Stimulated activated CD8-positive, alpha-beta memory T cell treated with anti-CD3 and anti-CD28 coated beads, Interleukin-15, amount 100 ng/mL, for 1 hour (primary cell): ENCODE results near the gene CNTN2.

Source experiments
- DNase-seq: peaks from one replicate; pipeline ENCODE4 v3.0.0-alpha.2; 2020; ENCODE audit warnings: low read depth

Gene CNTN2

DNA sequence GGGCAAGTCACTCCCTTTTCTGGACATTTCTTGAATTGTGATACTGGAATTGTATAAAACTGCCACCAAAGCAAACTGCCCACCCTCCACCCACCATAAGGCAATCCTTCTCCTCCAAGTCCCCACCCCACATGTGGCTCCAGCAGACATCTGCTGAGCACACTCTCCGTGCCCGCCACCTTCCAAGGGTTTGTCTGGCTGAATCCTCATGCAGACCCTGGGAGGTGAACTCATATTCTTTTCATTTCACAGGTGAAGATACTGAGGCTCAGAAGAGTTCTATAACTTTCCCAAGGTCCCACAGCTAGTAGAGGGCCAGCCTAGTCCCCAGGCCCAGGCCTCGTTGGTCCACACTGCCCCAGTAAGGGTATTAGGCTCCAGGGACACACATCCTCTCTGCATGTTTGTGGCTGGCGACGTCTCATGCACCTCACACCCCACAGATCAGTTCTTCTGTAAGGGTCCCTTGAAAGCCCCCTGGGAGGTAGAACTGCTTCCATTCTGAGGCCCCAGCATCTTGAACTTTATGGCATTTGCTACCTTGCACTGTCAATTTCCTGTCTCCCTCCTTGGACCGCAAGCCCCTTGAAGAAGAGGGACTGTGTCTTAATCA lies 14.1 kb downstream of the CNTN2 start:
- DNase-seq = no peak

DNA sequence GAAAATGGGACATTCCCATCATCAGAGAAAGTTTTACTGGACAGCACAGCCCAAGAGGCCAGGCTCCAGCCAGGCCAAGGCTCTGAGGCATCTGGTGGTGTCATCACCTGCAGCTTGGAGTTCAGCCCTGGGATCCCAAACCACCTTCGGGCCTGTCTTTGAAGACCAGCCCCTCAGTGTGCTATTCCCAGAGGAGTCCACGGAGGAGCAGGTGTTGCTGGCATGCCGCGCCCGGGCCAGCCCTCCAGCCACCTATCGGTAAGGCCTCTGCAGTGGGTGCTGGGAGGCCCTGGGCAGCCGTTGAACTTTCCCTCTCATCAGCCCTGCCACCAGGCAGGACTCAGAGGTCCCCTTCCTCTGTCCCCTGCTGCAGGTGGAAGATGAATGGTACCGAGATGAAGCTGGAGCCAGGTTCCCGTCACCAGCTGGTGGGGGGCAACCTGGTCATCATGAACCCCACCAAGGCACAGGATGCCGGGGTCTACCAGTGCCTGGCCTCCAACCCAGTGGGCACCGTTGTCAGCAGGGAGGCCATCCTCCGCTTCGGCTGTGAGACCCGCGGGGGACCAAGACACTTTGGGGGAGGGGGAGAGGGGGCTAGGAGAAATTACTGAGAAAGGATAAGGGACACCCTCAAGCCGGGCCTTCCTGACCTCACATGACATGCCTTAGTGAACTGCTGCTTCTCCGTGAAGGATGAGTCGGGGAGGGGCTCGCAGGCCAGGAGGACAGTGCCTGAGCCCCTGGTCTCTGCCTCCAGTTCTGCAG lies 15.0 kb downstream of the CNTN2 start:
- DNase-seq = no peak

DNA sequence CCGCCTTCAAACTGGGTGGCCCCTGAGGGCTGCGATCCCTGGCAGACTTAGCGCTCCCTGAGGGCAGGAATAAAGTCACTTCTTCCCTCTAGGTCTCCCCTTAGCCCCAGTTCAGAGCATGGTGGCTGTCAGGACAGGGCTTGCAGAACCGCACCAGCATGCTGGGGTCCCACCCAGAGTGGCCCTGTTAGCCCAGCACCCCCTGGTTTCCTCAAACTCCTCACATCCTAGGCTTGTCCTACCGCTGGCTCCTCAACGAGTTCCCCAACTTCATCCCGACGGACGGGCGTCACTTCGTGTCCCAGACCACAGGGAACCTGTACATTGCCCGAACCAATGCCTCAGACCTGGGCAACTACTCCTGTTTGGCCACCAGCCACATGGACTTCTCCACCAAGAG lies 15.8 kb downstream of the CNTN2 start:
- DNase-seq = no peak

DNA sequence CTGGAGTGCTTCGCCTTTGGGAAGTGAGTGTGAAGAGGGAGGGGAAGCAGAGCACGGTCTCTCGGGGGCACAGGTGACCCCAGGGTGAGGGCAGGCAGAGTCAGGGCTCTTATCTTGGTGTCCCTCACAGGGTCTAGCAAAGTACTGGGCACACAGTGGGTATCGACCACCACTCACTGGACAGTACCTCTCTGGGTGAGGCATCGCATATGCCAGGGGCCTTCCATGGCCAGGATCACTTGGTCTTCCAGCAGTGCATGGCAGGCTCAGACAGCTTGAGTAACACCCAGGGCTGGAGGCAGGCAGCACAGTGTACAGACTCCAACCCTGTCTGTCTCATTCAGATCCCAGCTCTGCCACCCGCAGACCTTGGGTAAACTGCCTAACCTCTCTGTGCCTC lies 16.6 kb downstream of the CNTN2 start:
- DNase-seq = no peak

DNA sequence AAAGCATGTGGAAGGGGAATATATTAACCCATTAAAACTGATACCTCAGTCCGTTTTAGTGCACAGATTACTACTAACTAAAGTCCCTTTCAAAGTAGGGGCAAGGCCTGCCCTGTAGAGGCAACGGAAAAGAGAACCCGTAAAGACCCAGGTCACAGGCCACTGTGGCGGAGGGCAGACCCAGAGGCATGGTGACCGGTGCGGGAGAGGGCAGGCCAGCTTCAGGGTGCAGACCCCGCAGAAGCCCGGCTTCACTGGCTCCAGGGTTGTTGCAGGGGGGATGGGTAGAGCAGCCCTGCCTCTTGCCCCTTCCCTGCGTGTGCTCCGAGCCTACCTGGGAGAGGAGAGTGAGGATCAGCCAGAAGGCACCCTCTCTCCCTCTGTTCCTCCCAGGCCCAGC lies 17.7 kb downstream of the CNTN2 start:
- no peak for DNase-seq

DNA sequence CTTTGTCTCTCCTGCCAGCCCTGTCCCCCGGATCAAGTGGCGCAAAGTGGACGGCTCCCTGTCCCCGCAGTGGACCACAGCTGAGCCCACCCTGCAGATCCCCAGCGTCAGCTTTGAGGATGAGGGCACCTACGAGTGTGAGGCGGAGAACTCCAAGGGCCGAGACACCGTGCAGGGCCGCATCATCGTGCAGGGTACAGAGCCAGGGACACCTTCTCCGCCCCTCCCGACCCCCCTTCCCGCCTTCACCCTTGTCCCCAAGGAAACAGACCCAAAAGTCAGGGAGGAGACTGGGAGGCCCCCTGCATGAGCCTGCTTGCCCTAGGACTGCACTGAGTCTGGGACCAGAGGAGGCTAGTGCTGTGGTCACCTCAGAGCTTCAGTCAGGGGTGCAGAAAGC lies 18.2 kb downstream of the CNTN2 start:
- no peak for DNase-seq

DNA sequence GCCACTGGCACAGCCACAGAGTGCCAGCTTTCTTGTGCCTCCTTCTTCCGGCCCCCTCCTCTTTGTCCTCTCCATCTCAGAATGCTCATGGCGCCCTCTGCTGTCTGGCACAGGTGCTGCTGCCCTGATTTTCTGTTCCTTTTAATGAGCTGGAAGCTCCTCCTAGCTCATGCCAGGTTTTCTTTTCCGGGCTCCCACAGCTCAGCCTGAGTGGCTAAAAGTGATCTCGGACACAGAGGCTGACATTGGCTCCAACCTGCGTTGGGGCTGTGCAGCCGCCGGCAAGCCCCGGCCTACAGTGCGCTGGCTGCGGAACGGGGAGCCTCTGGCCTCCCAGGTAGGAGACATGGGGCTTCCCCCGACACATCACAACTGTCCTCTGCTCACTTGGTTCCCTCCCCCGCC lies 18.7 kb downstream of the CNTN2 start:
- peak; percentile 48 for DNase-seq

DNA sequence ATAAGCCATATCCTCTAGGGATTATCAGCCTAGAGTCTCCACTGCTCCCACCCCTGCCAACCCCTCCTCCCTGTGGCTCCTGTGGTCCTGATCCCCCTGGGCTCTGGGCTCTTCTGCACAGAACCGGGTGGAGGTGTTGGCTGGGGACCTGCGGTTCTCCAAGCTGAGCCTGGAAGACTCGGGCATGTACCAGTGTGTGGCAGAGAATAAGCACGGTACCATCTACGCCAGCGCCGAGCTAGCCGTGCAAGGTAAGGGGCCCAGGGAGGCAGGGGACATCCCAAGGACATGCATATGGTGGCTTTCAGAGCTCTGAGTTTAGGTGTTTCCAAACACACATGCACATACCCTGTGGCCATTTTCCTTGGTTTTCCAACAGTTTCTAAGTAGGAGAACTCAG lies 19.3 kb downstream of the CNTN2 start:
- DNase-seq = no peak

DNA sequence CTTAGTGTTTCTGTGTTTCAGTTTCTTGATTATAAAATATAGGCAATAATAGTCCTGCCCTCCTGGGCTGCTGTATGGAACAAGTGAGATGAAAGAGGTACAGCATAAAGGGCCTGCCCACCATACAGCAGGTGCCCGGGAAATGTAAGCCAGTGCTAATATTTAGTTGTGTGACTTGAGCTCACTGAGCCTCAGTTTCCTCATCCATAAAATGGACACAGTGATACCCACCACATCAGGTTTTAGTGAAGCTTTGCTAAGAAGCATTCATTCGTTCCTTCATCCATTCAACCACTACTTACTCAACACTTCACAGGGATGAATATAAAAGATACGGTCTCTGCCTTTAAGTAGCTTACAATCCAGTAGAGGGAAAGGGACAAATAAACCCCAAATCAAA lies 19.9 kb downstream of the CNTN2 start:
- no peak for DNase-seq

DNA sequence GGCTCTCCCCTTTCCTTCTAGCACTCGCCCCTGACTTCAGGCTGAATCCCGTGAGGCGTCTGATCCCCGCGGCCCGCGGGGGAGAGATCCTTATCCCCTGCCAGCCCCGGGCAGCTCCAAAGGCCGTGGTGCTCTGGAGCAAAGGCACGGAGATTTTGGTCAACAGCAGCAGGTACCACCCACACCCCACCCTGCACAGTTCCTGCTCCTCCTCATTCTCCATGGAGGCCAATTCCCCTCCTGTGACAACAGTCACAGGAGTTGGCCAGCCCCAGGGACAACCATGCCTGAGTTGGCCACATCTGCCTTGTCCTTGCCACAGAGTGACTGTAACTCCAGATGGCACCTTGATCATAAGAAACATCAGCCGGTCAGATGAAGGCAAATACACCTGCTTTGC lies 21.3 kb downstream of the CNTN2 start:
- no peak for DNase-seq

DNA sequence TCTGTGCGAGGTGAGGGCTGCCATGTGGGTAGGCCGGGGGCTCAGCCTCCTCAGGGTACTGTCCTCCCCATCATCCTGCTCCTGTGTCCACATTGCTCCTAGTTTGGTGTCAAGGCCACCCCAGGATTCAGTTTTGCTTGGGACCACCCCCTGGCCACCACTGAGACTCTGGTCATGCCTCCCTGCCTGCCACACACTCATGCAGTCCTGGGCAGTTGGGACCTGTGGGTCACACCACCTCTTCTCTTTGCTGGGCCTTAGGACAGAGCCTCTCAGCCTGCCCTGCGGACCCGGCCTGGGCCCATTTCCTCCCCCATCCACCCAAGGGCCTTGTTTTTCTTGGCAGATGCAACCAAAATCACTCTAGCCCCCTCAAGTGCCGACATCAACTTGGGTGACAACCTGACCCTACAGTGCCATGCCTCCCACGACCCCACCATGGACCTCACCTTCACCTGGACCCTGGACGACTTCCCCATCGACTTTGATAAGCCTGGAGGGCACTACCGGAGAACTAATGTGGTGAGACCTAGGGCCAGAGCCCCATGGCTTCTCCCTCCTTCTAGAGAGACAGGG lies 21.8 kb downstream of the CNTN2 start:
- no peak for DNase-seq

DNA sequence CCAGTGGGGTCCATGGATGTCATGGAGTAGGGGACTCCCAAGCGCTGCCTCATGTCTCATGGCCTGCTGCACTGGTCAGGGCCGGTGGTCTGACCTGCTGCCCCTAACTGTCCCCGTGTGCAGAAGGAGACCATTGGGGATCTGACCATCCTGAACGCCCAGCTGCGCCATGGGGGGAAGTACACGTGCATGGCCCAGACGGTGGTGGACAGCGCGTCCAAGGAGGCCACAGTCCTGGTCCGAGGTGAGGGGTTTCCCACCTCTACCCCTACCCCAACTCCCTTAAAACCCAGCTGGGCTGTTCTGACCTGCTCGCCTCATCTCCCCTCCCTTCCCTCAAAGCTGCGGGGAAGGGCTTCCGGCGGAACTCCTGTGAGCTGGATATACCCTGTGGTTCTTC lies 22.7 kb downstream of the CNTN2 start:
- DNase-seq = no peak

DNA sequence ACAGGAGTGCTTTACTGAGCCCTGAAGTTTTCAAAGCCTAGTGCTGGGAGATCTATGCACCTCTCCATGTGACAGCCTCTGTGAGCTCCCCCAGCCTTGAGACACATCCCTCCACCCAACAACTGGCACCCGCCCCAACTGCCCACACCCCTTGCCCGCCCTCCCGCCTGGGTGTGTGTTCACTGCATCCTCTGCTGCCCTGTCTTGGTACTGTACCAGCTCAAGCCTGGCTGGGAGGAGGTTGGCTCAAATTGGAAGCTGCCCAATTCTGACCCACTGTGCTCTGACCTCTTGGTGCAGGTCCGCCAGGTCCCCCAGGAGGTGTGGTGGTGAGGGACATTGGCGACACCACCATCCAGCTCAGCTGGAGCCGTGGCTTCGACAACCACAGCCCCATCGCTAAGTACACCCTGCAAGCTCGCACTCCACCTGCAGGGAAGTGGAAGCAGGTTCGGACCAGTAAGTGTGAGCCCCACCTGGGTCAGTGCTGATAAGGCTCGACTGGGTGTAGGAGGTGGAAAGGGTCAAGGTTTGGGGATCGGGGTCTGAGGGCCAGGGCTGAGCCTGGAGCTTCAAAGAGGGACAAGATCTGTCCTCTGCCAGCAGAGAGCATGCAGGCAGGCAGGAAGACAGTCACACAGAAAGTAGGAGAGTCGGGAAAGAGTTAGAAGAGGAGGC lies 23.3 kb downstream of the CNTN2 start:
- DNase-seq = no peak

DNA sequence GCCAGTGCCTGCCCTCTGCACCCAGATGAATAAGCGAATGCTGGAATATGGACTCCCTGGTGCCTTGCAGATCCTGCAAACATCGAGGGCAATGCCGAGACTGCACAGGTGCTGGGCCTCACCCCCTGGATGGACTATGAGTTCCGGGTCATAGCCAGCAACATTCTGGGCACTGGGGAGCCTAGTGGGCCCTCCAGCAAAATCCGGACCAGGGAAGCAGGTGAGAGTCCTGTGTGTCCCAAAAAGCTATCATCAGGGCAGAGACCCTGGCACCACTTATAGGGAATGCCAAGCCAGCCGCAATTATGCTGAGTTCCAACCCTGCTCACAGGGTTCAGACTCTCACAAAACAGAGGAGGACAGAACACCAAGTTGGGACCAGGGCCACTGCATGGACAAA lies 24.0 kb downstream of the CNTN2 start:
- no peak for DNase-seq

DNA sequence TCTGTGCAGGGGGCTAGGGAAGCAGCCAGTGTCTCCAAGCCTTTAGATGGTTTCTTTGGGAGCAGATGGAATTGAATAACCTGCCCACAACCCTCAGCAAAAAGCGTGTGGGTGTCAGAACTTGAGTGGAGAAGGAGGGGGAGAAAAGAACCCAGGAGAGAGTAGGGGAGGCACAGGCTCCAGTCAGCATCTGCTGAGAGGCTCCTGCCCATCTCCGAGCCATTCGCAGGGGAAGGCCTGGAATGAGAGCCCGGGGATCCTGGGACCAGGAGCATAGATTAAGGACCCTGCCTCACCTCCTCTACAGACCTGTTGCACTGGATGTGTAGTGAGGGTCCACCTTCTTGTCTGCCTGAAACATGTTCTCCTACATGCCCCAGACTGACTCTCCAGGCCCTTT lies 25.0 kb downstream of the CNTN2 start:
- DNase-seq = no peak

DNA sequence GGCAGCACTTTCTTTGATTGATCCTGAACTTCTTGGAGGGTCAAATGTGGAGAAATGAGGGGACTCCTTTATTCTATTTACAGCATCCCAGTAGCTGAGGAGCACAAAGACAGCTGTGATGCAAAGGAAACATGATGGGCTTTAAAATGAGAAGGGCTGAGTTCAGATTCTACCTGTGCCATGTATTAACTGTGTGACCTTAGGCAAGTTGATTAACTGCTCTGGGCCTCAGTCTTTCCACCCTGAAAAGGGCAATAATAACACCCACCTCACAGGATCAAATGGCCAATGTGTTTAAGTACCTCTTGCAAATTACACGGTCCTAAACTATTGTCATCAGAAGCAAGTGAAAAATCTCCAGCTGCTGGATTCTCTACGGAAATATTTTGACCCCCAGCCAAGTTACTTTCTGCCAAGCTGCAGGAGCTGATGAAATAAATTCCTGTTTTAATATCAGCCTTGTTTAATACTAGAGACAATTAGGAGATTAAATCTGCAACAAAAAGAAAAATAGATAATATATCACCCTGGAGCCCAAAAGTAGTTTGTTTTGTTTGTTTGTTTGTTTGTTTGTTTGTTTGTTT lies 25.5 kb downstream of the CNTN2 start:
- no peak for DNase-seq

DNA sequence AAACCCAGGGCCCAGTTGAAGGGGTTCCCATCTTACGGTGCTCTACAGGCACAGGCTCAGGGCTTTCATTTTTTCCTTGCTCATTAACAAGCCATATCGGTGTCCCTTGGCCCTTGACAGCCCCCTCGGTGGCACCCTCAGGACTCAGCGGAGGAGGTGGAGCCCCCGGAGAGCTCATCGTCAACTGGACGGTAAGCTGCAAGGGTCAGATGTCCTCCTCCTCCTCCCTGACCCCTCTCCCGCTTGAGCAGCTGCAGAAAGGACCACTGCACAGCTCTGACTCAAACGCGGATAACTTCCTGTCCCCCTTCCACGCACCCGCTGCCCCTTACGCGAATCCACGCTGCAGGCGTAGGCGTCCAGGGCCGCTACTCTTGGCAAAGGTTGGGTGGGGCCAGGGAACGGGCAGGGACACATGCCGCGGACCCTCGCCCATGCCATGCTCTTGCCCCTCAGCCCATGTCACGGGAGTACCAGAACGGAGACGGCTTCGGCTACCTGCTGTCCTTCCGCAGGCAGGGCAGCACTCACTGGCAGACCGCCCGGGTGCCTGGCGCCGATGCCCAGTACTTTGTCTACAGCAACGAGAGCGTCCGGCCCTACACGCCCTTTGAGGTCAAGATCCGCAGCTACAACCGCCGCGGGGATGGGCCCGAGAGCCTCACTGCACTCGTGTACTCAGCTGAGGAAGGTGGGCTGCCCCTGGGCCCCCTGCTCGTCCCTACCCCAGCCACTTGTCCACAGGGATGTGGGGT lies 26.5 kb downstream of the CNTN2 start:
- no peak for DNase-seq

DNA sequence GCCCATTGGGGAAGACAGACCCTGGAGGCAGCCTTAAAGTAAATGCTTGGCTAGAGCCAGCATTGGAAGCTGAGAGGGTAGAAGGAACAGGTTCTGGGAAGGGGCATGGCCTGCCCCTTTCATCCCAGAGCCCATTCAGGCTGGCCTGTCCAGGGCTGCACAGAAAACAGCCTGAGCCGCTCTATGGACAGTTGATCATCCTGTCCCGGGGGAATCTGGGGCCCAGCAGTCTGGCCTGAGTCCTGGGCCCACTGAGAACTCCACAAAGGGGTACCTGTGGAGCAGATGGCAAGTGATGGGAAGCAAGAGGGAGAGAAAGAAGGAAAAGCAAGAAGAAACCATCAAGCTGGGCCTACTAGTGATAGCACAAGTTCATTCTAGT lies 28.0 kb downstream of the CNTN2 start:
- DNase-seq = no peak

DNA sequence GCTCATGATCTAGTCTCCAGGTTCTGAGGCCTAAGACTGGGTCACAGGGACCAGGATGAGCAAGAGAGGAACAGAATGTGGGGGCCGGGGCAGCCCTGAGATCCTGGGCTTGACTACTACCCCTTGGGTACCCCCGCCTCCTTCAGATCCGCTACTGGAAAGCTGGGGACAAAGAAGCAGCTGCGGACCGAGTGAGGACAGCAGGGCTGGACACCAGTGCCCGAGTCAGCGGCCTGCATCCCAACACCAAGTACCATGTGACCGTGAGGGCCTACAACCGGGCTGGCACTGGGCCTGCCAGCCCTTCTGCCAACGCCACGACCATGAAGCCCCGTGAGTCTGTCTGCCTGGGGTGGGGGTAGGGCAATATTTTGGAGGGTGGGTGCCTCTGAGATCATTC lies 28.8 kb downstream of the CNTN2 start:
- DNase-seq = no peak

DNA sequence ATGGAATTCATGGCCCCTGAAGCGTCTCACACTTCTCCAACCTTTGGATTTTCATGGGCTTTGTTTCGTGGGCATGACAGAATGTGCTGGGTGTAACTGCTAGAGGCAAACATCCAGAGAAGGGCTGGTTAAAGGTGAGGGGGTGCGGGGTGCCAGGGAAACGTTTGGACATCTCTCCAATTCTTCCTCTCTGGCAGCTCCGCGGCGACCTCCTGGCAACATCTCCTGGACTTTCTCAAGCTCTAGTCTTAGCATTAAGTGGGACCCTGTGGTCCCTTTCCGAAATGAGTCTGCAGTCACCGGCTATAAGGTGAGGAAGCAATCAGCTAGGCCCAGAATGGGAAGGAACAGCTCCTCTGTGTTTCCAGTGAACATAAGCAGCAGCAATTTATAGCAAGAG lies 29.3 kb downstream of the CNTN2 start:
- no peak for DNase-seq

DNA sequence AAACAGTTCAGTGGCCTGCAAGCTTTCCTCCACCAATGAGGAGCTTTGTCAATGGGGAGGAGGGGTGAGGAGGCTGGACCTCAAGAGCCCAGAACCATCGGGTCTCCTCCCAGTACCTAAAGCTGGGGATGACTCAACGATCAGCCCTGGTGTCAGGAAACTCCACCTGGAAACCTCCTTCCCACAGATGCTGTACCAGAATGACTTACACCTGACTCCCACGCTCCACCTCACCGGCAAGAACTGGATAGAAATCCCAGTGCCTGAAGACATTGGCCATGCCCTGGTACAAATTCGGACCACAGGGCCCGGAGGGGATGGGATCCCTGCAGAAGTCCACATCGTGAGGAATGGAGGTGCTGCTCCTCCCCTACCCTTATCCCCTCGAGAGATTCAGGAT lies 29.9 kb downstream of the CNTN2 start:
- DNase-seq = no peak

DNA sequence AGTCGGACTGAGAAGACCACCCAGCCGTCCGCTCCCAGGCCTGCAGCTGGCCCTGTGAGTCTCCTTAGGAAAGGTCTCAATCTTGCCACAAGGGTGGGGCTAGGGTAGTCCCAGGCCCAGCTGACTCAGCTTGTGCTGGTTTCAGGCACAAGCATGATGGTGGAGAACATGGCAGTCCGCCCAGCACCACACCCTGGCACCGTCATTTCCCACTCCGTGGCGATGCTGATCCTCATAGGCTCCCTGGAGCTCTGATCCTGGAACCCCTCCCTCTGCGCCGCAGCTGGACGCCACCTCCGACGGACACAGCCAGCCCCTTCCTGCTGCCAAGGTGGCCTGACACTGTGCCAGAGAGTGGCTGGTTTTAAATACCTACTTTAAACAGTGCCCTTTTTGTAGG lies 30.5 kb downstream of the CNTN2 start:
- DNase-seq = no peak
